Activated CD4-positive, alpha-beta T cell treated with anti-CD3 and anti-CD28 coated beads, Interleukin-2, amount 10 ng/mL, durations not matched to agents 24 days and 14 days (primary cell): Measurements from ENCODE around the gene TEX264. TPM values are rescaled to one million over a fixed set of nuclear protein-coding genes. Genes with fewer than 3 reads are reported as not detected.
"Not testable (repeated sequence)": the region's sequence is repeated elsewhere in the genome, so short reads cannot be mapped to it uniquely, and the experiment has no call there.

Source experiments
- DNase-seq: peaks from one replicate; pipeline ENCODE4 v3.0.0; 2022
- H3K27ac Mint-ChIP-seq: one replicate; pipeline ENCODE4 v1.8.0; 2022; ENCODE audit warnings: mild to moderate bottlenecking, mixed read lengths
- H3K27me3 Mint-ChIP-seq: one replicate; pipeline ENCODE4 v1.8.0; 2022; ENCODE audit warnings: mixed read lengths
- H3K36me3 Mint-ChIP-seq: one replicate; pipeline ENCODE4 v1.8.0; 2022; ENCODE audit warnings: low read depth, mild to moderate bottlenecking, mixed read lengths
- H3K4me1 Mint-ChIP-seq: one replicate; pipeline ENCODE4 v1.8.0; 2021; ENCODE audit warnings: mixed read lengths
- H3K4me3 Mint-ChIP-seq: one replicate; pipeline ENCODE4 v1.8.0; 2022; ENCODE audit warnings: mild to moderate bottlenecking, moderate library complexity, mixed read lengths
- H3K9me3 Mint-ChIP-seq: one replicate; pipeline ENCODE4 v1.8.0; 2021; ENCODE audit warnings: mixed read lengths
- intact Hi-C: fragments of 100-400 bp; cut with micrococcal nuclease; formaldehyde crosslinking; loops from one replicate; pipeline ENCODE4 v1.15.1; 2023
- total RNA-seq: library from RNA; stranded (reverse); gene quantifications from 2 replicates; pipeline ENCODE4 v1.2.3, GENCODE V29; 2022

TEX264 gene
- total RNA-seq: 45.6 and 47.0 TPM in 2 replicates

- Mint-ChIP-seq H3K9me3 (peaks cover 3% of the 10 kb centered on the region), H3K4me1 (peaks cover 61% of the 10 kb centered on the region), H3K27me3 (no peaks in the 10 kb centered on the region), H3K27ac (peak within 1 kb of the TSS; percentile 93), H3K4me3 (peak within 1 kb of the TSS; percentile 93), H3K36me3 (peaks cover 17% of the 10 kb centered on the region)
- intact Hi-C loops: loop anchor here (1.0 to 5.0 kb wide), 4 partner anchors 11 to 386 kb away; partner anchors contain the start of genes DUSP7 and RBM15B
- DNase-seq: peak; percentile 99
These were observed at the start of gene TEX264 for GRCh38 chr3:51670823-51671733. Gene TEX264 (plus strand): TSS chr3:51671252. CDS start chr3:51674305, 3,053 bp downstream.

- H3K9me3 Mint-ChIP-seq: no peaks in the 10 kb centered on the region
- H3K36me3 Mint-ChIP-seq: peaks cover 3% of the 10 kb centered on the region
- peaks cover 4% of the 10 kb centered on the region for H3K4me1 Mint-ChIP-seq
- no peak for DNase-seq
- H3K27me3 Mint-ChIP-seq: no peaks in the 10 kb centered on the region
- H3K4me3 Mint-ChIP-seq: no peak overlapping the region
- no peak overlapping the region for H3K27ac Mint-ChIP-seq
- intact Hi-C loops: no loop called here
These were observed 48.6 kb upstream of the TEX264 start for GRCh38 chr3:51622413-51622812.

GRCh38 chr3:51622868-51623267 lies 48.2 kb upstream of the TEX264 start:
- intact Hi-C loops: no loop called here

GRCh38 chr3:51630513-51630912 lies 40.5 kb upstream of the TEX264 start:
- Mint-ChIP-seq H3K9me3 (no peaks in the 10 kb centered on the region), H3K4me1 (no peaks in the 10 kb centered on the region), H3K27ac (no peak overlapping the region), H3K4me3 (no peak overlapping the region), H3K27me3 (no peaks in the 10 kb centered on the region), H3K36me3 (peaks cover 39% of the 10 kb centered on the region)
- intact Hi-C loops: no loop called here
- DNase-seq: no peak

More at GRCh38 chr3:51622868-51623267, 48.2 kb upstream of the TEX264 start:
- H3K4me3 Mint-ChIP-seq: no peak overlapping the region
- H3K27ac Mint-ChIP-seq: no peak overlapping the region
- peaks cover 5% of the 10 kb centered on the region for H3K36me3 Mint-ChIP-seq
- no peak for DNase-seq
- no peaks in the 10 kb centered on the region for H3K27me3 Mint-ChIP-seq
- H3K4me1 Mint-ChIP-seq: peaks cover 4% of the 10 kb centered on the region
- no peaks in the 10 kb centered on the region for H3K9me3 Mint-ChIP-seq

GRCh38 chr3:51637144-51637940 lies 33.7 kb upstream of the TEX264 start:
- intact Hi-C loops: no loop called here

GRCh38 chr3:51637941-51638471 lies 33.0 kb upstream of the TEX264 start:
- Mint-ChIP-seq H3K4me3 (no peak overlapping the region), H3K27ac (no peak overlapping the region), H3K4me1 (peaks cover 4% of the 10 kb centered on the region), H3K36me3 (peaks cover 60% of the 10 kb centered on the region), H3K9me3 (no peaks in the 10 kb centered on the region), H3K27me3 (no peaks in the 10 kb centered on the region)
- peak; percentile 79 for DNase-seq
- intact Hi-C loops: loop anchor here (1.0 kb wide), 1 partner anchor 136 kb away; no protein-coding TSS in a partner anchor

More at GRCh38 chr3:51637144-51637940, 33.7 kb upstream of the TEX264 start:
- H3K36me3 Mint-ChIP-seq: peaks cover 58% of the 10 kb centered on the region
- no peaks in the 10 kb centered on the region for H3K9me3 Mint-ChIP-seq
- DNase-seq: no peak
- no peak overlapping the region for H3K4me3 Mint-ChIP-seq
- no peak overlapping the region for H3K27ac Mint-ChIP-seq
- no peaks in the 10 kb centered on the region for H3K27me3 Mint-ChIP-seq
- peaks cover 4% of the 10 kb centered on the region for H3K4me1 Mint-ChIP-seq

- intact Hi-C loops: loop anchor here (1.0 kb wide), 1 partner anchor 40 kb away; no protein-coding TSS in a partner anchor
- Mint-ChIP-seq H3K27ac (no peak overlapping the region), H3K9me3 (no peaks in the 10 kb centered on the region), H3K27me3 (no peaks in the 10 kb centered on the region), H3K4me3 (no peak overlapping the region), H3K36me3 (peaks cover 69% of the 10 kb centered on the region), H3K4me1 (peaks cover 4% of the 10 kb centered on the region)
- no peak for DNase-seq
These were observed 28.6 kb upstream of the TEX264 start for GRCh38 chr3:51642462-51642861.

GRCh38 chr3:51646091-51646490 lies 25.0 kb upstream of the TEX264 start:
- Mint-ChIP-seq H3K36me3 (peaks cover 76% of the 10 kb centered on the region), H3K4me1 (peaks cover 4% of the 10 kb centered on the region), H3K27me3 (no peaks in the 10 kb centered on the region), H3K9me3 (no peaks in the 10 kb centered on the region), H3K4me3 (no peak overlapping the region), H3K27ac (no peak overlapping the region)
- DNase-seq: no peak
- intact Hi-C loops: no loop called here

- intact Hi-C loops, DNase-seq, H3K4me1 Mint-ChIP-seq, H3K27me3 Mint-ChIP-seq, H3K9me3 Mint-ChIP-seq, H3K27ac Mint-ChIP-seq, H3K4me3 Mint-ChIP-seq: not testable (repeated sequence)
- H3K36me3 Mint-ChIP-seq: peaks cover 68% of the 10 kb centered on the region
These were observed 18.9 kb upstream of the TEX264 start for GRCh38 chr3:51652103-51652502.

GRCh38 chr3:51653409-51653808 lies 17.6 kb upstream of the TEX264 start:
- H3K4me1 Mint-ChIP-seq, H3K9me3 Mint-ChIP-seq, DNase-seq, H3K4me3 Mint-ChIP-seq, H3K27me3 Mint-ChIP-seq, intact Hi-C loops, H3K27ac Mint-ChIP-seq: not testable (repeated sequence)
- peaks cover 65% of the 10 kb centered on the region for H3K36me3 Mint-ChIP-seq

GRCh38 chr3:51657234-51657633 lies 13.8 kb upstream of the TEX264 start:
- H3K36me3 Mint-ChIP-seq: peaks cover 51% of the 10 kb centered on the region
- no peaks in the 10 kb centered on the region for H3K9me3 Mint-ChIP-seq
- no peak for DNase-seq
- no peaks in the 10 kb centered on the region for H3K27me3 Mint-ChIP-seq
- no peak overlapping the region for H3K4me3 Mint-ChIP-seq
- H3K4me1 Mint-ChIP-seq: no peaks in the 10 kb centered on the region
- no peak overlapping the region for H3K27ac Mint-ChIP-seq
- intact Hi-C loops: no loop called here

- Mint-ChIP-seq H3K9me3 (no peaks in the 10 kb centered on the region), H3K27me3 (no peaks in the 10 kb centered on the region), H3K36me3 (peaks cover 45% of the 10 kb centered on the region), H3K4me3 (no peak overlapping the region), H3K4me1 (no peaks in the 10 kb centered on the region), H3K27ac (no peak overlapping the region)
- DNase-seq: no peak
- intact Hi-C loops: no loop called here
These were observed 11.1 kb upstream of the TEX264 start for GRCh38 chr3:51659942-51660341.

- DNase-seq: no peak
- intact Hi-C loops: no loop called here
- Mint-ChIP-seq H3K36me3 (peaks cover 37% of the 10 kb centered on the region), H3K4me3 (no peak overlapping the region), H3K4me1 (no peaks in the 10 kb centered on the region), H3K27ac (no peak overlapping the region), H3K27me3 (no peaks in the 10 kb centered on the region), H3K9me3 (no peaks in the 10 kb centered on the region)
These were observed 8.6 kb upstream of the TEX264 start for GRCh38 chr3:51662456-51662855.
